PC-9 (cell line): ENCODE data around the gene IL1RL1. TPM values are rescaled to one million over a fixed set of nuclear protein-coding genes. Genes with fewer than 3 reads are reported as not detected.

Source experiments
- BruUV-seq: library from RNA; stranded (reverse); fragments of 400-500 nt; replicated peaks from 2 replicates; lab custom pipeline; 2021; lab: Mats Ljungman, UMichigan
- CTCF ChIA-PET: fragments of 300-600 bp; sonication (Branson Sonifier 250); formaldehyde crosslinking; loops from one replicate; lab custom pipeline; 2022; ENCODE audit warnings: antibody characterized with exemption; lab: Charles Lee
- POLR2A ChIA-PET: fragments of 300-600 bp; sonication (Branson Sonifier 250); formaldehyde crosslinking; loops from one replicate; lab custom pipeline; 2022; ENCODE audit warnings: antibody characterized with exemption; ENCODE audit not compliant: unreplicated experiment; lab: Charles Lee
- DNase-seq, 2 experiments: peaks; one replicate each; pipeline versions ENCODE4 v3.0.0 to v3.0.0-alpha.2; 2015 to 2022; ENCODE audit warnings: mixed read lengths in 1 of 2
- H2AFZ ChIP-seq: fragments of 200-600 bp; sonication (generic); 2 replicates; pipeline ENCODE4 v1.8.1; 2017; ENCODE audit warnings: antibody characterized with exemption
- H3F3A ChIP-seq: fragments of 200-600 bp; sonication (generic); 2 replicates; pipeline ENCODE4 v1.8.1; 2017; ENCODE audit warnings: antibody characterized with exemption, mild to moderate bottlenecking, low read depth; ENCODE audit not compliant: insufficient read depth
- H3K27ac ChIP-seq: fragments of 200-600 bp; sonication (generic); 2 replicates; pipeline ENCODE4 v1.6.1; 2016; ENCODE audit warnings: mixed run types
- H3K27me3 ChIP-seq: fragments of 200-600 bp; sonication (generic); 2 replicates; pipeline ENCODE4 v1.6.1; 2016; ENCODE audit warnings: low read depth, mixed run types; ENCODE audit not compliant: insufficient read depth
- H3K36me3 ChIP-seq: fragments of 200-600 bp; sonication (generic); 2 replicates; pipeline ENCODE4 v1.6.1; 2016; ENCODE audit warnings: low read depth, mixed run types
- H3K4me1 ChIP-seq: fragments of 200-600 bp; sonication (generic); replicated peaks from 2 replicates; pipeline ENCODE4 v1.6.1; 2016; ENCODE audit warnings: mixed run types; ENCODE audit not compliant: insufficient read depth
- H3K4me2 ChIP-seq: fragments of 200-600 bp; sonication (generic); 2 replicates; pipeline ENCODE4 v1.6.1; 2017; ENCODE audit warnings: mixed run types
- H3K4me3 ChIP-seq: fragments of 200-600 bp; sonication (generic); 2 replicates; pipeline ENCODE4 v1.6.1; 2016; ENCODE audit warnings: mixed run types
- H3K79me2 ChIP-seq: fragments of 200-600 bp; sonication (generic); 2 replicates; pipeline ENCODE4 v1.6.1; 2017; ENCODE audit warnings: low read depth, mixed run types
- H3K9me2 ChIP-seq: fragments of 200-600 bp; sonication (generic); 2 replicates; pipeline ENCODE4 v1.8.1; 2017; ENCODE audit warnings: mild to moderate bottlenecking; ENCODE audit not compliant: insufficient read depth
- H3K9me3 ChIP-seq: fragments of 200-600 bp; sonication (generic); 2 replicates; pipeline ENCODE4 v1.8.1; 2016; ENCODE audit warnings: low read depth; ENCODE audit not compliant: insufficient read depth
- H4K20me1 ChIP-seq: fragments of 200-600 bp; sonication (generic); 2 replicates; pipeline ENCODE4 v1.8.1; 2017; ENCODE audit not compliant: insufficient read depth
- CTCF ChIP-seq: fragments of 200-600 bp; sonication (generic); conservative IDR thresholded peaks from 2 replicates; pipeline ENCODE4 v1.6.1; 2017; ENCODE audit warnings: mixed run types, antibody characterized with exemption, mild to moderate bottlenecking, moderate library complexity
- EZH2 ChIP-seq: fragments of 200-600 bp; sonication (generic); IDR thresholded peaks from 2 replicates; pipeline ENCODE4 v1.8.0; 2017; ENCODE audit warnings: antibody characterized with exemption, low read depth
- intact Hi-C: fragments of 100-400 bp; cut with micrococcal nuclease; formaldehyde crosslinking; loops from one replicate; pipeline ENCODE4 v1.10.0; 2022; ENCODE audit not compliant: unreplicated experiment
- total RNA-seq: library from RNA; stranded (reverse); gene quantifications from 2 replicates; pipeline ENCODE4 v1.2.3, GENCODE V29; 2021

The IL1RL1 gene
- total RNA-seq, 1 experiment from 2014 or later, result 1.7 TPM

- Histone ChIP-seq H3K27ac (no peak overlapping the region), H3K4me3 (no peak overlapping the region), H4K20me1 (no peaks in the 10 kb centered on the region), H3K4me1 (no peaks in the 10 kb centered on the region), H3K4me2 (no peak overlapping the region), H3F3A (peaks cover 8% of the 10 kb centered on the region; the same call in 1 of the 2 replicates), H3K36me3 (no peaks in the 10 kb centered on the region), H3K27me3 (no peaks in the 10 kb centered on the region), H3K9me3 (no peaks in the 10 kb centered on the region), H3K9me2 (no peaks in the 10 kb centered on the region), H3K79me2 (no peaks in the 10 kb centered on the region), H2AFZ (no peak overlapping the region)
- no TSS peak for BruUV-seq
- TF ChIP-seq CTCF, result no peak
- TF ChIP-seq EZH2, result no peak
- POLR2A ChIA-PET, result no interaction called here
- DNase-seq, result peak in 1 of 2 experiments; percentile 37
- CTCF ChIA-PET, result no interaction called here
- intact Hi-C loops, result no loop called here
These were observed 16.4 kb upstream of the IL1RL1 start for GRCh38 chr2:102294802-102295489.

- TF ChIP-seq EZH2 (no peak), CTCF (no peak)
- Histone ChIP-seq H4K20me1 (no peaks in the 10 kb centered on the region), H3K4me3 (no peak overlapping the region), H3K27me3 (no peaks in the 10 kb centered on the region), H3K36me3 (no peaks in the 10 kb centered on the region), H3K27ac (no peak overlapping the region), H3K4me2 (no peak overlapping the region), H2AFZ (no peak overlapping the region), H3K4me1 (no peaks in the 10 kb centered on the region), H3K9me2 (no peaks in the 10 kb centered on the region), H3K79me2 (no peaks in the 10 kb centered on the region), H3K9me3 (no peaks in the 10 kb centered on the region), H3F3A (peaks cover 8% of the 10 kb centered on the region; the same call in 1 of the 2 replicates)
- intact Hi-C loops, result no loop called here
- no TSS peak for BruUV-seq
- DNase-seq, result no peak
- POLR2A ChIA-PET, result no interaction called here
- CTCF ChIA-PET, result no interaction called here
These were observed 15.8 kb upstream of the IL1RL1 start for GRCh38 chr2:102295566-102295965.

- Histone ChIP-seq H3K79me2 (no peaks in the 10 kb centered on the region), H3K9me3 (no peaks in the 10 kb centered on the region), H4K20me1 (no peaks in the 10 kb centered on the region), H3K4me3 (no peak overlapping the region), H3K36me3 (no peaks in the 10 kb centered on the region), H3F3A (peaks cover 8% of the 10 kb centered on the region; the same call in 1 of the 2 replicates), H2AFZ (no peak overlapping the region), H3K27me3 (no peaks in the 10 kb centered on the region), H3K4me2 (no peak overlapping the region), H3K4me1 (no peaks in the 10 kb centered on the region), H3K9me2 (no peaks in the 10 kb centered on the region), H3K27ac (no peak overlapping the region)
- no TSS peak for BruUV-seq
- intact Hi-C loops, result no loop called here
- DNase-seq, result no peak
- POLR2A ChIA-PET, result no interaction called here
- CTCF ChIA-PET, result no interaction called here
- no peak for TF ChIP-seq CTCF
- no peak for TF ChIP-seq EZH2
These were observed 14.9 kb upstream of the IL1RL1 start for GRCh38 chr2:102296449-102296848.
